Ecto neural progenitor cell (in vitro differentiated cells): Measurements from ENCODE around the gene CTDNEP1.

ENCODE experiments used
- DNase-seq: peaks from one replicate; pipeline ENCODE4 v3.0.0-alpha.2; 2018; ENCODE audit warnings: low spot score

The CTDNEP1 gene

DNA sequence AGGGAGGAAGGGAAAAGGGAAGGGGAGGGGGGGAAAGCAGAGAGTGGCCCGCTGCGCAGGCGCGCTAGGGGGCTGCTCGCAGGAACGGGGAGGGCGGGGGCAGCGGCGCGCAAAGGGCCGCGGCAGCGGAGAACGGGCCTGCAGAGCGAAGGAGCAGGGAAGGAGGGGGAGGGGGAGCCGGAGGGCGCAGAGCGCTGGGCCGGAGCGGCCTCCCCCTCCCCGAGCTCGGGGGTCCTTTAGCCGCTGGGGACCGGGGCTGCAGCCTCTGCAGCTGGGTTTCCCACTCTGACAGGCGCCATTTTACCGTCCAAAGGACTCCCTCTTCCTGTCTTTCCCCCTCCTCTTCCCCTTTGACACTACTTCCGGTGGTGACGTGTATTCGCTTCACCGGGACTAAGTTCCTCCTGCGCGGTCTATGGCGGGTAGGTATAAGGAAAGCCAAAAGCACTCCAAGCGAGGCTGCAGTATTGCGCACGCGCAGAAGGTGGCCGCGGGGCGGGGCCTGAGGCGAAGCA lies at the start of gene CTDNEP1:
Gene CTDNEP1 (minus strand): TSS at position 74 of the 515 bp plus-strand sequence. CDS start 438 bp downstream, outside the sequence.
- peak; percentile 100 for DNase-seq

- DNase-seq = peak; percentile 96
These were observed 44.8 kb upstream of the CTDNEP1 start for GRCh38 chr17:7296189-7296861.

DNA sequence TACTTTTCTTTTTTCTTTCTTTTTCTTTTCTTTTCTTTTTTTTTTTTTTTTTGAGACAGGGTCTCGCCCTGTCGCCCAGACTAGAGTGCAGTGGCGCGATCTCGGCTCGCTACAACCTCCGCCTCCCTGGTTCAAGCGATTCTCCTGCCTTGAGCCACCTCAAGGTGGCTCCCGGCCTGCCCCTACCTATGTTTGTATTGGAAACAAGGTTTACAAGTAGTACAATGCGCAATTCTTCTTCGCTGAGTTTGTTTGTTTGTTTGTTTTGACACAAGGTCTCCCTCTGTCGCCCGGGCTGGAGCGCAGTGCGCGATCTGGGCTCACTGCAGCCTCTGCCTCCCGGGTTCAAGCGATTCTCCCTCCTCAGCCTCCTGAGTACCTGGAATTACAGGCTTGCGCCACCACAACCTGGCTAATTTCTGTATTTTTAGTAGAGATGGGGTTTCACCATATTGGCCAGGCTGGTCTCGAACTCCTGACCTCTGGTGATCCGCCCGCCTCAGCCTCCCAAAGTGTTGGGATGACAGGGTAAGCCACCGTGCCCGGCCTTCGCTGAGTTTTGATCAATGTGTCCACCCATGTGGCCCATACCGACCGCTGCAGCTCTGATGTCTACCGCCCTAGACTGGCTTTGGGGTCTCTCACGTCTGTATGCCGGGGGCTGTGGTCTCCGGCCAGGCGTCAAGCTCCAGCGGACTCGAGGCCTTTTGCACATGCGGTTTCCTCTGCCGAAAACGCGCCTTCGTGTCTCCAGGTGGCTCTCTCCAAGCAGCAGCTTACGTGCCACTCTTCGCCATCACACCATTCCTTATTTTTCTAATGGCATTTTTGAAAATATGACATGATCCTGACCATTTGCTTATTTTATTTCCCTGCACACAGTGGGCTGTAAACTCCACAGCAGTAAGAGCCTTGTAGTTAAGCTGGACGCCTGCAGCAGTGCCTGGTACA lies 44.0 kb upstream of the CTDNEP1 start:
- DNase-seq = no peak

DNA sequence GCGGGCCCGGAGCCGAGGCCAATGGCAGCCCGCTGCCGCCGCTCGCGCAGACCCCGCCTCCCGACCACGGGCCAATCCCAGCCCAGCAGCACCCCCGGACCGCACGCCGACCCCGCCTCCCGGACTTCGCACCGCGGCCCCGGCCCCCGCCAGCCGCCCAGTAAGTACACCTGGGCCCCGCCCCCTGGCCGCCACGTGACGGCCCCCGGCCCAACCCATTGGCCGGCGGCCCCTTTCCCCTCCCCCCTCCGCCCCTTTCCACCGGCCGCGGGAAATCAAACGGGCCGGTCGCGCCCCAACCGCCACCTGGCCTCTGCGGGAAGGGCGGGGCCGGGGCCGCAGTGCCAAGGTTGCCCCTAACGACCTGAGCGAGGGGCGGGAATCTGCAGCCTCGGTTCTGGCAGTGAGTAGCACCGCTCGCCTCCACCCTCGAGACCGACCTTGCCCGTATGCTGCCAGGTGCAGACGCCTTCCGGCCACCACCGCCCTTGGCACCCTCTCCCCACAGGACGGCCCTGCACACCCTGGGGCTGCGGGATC lies 43.1 kb upstream of the CTDNEP1 start, which contains the start of gene YBX2:
Gene YBX2 (minus strand): TSS at position 26 of the 540 bp plus-strand sequence. CDS start 139 bp downstream, outside the sequence.
- peak; percentile 96 for DNase-seq

- peak; percentile 79 for DNase-seq
These were observed 42.5 kb upstream of the CTDNEP1 start for GRCh38 chr17:7293816-7294613.

GRCh38 chr17:7293159-7293558 lies 41.6 kb upstream of the CTDNEP1 start:
- no peak for DNase-seq

DNA sequence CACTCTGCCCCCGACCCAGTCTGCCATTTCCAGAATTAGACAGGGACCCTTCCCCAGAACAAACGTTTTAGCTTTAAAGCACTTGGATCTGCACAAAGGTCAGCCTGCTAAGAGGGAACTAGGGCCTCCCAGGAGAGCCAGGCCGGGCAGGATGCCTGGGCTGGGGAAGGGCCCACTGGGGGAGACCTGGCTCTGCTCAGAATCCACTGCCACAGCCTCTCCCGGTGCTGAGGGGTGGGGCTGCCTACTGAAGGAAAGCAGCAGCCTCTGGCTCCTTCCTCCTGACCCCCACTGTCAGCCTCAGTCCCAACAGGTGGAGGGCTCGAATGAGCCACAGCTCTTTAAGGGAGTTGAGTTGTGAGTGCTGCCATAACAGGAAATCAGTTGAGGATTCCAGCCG lies 41.2 kb upstream of the CTDNEP1 start:
- DNase-seq = no peak

DNA sequence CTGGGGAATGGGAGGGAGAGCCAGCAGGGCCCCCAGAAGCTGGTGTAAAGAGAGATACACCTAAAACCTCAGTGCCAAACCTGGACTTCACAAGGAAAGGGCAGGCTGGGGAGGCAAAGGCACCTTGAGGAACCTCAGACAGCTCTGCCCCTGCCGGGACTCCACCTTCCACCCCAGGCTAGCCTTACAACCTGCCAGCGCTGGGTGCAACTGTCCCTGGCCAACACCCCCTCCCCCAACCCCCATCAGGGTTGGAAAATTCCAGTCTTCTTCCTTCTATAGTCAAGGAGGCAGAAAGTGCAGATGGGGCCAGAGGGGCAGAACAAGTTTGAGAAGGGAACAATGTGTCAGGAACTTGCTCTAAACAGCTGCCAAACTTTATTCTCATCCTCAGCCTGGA lies 40.7 kb upstream of the CTDNEP1 start:
- DNase-seq = no peak

DNA sequence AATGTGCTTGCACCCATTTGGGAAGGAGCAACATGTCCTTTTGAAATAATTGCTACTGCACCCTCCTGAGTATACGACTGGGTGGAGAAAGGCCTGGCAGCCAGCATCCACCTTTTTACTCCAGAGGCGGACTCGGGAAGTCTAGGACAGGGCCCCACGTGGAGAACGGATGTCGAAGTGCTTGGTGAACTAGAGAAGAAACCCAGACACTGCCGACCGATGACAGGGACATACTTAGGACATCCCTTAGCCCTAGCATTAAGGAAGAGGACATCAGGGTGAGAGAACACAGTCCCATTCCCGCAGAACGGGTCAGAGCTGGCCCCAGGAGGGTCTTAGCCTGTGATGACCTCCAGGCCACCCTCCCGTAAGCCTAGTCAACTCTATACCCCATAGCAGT lies 39.2 kb upstream of the CTDNEP1 start:
- no peak for DNase-seq

DNA sequence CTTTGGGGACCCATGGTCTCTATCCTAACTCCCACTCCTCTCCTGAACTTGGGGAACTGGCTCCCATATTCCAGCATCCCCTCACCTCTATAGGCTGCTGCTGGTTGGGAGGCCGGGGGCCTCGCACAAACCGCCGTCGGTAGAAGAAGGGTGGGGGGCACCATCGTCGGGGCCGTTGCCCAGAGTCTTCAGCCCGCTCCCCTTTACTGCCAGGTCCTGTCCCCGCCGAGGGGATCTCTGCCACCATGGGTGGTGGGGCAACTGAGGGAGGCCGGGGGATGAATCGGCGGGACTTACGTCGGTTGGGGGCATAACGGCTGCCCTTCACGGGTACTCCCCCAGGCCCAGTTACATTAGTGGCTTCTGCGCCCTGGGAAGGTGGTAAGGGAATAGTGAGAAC lies 38.6 kb upstream of the CTDNEP1 start:
- DNase-seq = no peak

DNA sequence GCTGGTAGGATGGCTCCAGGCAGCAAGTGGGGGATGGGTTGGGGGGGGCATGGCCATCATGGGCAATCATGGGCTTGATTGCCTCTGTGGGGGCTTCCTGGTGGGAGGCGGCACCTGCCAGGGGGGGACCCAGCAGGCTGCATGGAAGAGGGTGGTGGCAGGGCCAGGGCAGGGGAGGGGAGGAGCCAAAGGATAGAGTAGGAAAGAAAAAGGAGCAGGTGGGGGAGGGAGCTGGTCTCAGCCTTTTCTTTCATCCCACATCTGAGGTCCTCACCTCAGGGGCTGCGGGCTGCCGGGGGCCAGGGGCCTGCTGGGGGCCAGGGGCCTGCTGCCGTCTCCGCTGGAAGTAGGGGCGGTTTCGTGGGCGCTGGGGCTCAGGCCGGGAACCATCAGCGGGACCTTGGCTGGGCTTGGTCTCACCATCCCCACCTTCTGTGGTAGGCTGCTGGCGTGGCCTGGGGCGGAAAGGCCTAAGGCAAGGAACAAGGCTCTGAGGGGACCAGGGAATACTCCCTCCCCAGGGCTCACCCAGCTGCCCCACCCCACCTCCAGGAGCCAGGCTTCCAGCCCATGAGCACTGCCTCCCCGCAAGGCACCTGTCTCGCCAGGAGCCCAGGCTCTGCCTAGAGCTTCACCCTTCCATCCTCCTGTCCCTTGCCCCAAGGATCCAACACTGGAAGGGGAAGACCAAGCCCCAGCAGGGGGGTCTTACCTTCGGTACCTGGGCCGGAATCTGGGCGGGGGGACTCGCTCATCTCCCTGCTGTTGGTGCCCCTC lies 37.9 kb upstream of the CTDNEP1 start:
- DNase-seq = no peak

DNA sequence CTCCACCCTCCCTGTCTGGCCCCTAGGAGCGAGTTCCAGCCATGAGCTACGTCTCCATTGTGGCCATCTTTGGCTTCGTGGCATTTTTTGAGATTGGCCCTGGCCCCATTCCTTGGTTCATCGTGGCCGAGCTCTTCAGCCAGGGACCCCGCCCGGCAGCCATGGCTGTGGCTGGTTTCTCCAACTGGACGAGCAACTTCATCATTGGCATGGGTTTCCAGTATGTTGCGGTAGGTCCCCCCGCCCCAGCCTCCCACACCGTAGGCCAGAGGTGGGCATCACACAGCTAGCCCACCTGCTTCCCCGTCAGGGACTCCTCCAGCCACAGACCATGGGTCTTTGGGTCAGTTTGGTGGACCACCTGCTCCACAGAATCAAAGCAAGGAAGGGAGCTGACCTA lies 34.1 kb upstream of the CTDNEP1 start:
- DNase-seq = no peak

GRCh38 chr17:7284911-7285310 lies 33.4 kb upstream of the CTDNEP1 start:
- no peak for DNase-seq

DNA sequence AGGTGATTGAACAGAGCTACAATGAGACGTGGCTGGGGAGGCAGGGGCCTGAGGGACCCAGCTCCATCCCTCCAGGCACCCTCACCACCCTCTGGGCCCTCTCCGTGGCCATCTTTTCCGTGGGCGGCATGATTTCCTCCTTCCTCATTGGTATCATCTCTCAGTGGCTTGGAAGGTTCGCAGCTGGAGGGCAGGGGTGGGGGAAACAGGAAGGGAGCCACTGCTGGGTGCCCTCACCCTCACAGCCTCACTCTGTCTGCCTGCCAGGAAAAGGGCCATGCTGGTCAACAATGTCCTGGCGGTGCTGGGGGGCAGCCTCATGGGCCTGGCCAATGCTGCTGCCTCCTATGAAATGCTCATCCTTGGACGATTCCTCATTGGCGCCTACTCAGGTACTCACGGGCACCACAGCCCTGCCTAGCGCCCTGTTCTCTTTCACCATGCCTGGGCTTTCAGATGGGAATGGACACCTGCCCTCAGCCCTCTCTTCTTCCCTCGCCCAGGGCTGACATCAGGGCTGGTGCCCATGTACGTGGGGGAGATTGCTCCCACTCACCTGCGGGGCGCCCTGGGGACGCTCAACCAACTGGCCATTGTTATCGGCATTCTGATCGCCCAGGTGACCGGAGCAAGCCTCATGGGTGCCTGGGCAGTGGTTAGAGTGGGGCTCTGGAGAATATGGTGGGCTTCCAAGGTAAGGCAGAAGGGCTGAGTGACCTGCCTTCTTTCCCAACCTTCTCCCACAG lies 32.1 kb upstream of the CTDNEP1 start:
- no peak for DNase-seq

- no peak for DNase-seq
These were observed 31.3 kb upstream of the CTDNEP1 start for GRCh38 chr17:7282752-7283321.

- no peak for DNase-seq
These were observed 30.6 kb upstream of the CTDNEP1 start for GRCh38 chr17:7281953-7282751.

DNA sequence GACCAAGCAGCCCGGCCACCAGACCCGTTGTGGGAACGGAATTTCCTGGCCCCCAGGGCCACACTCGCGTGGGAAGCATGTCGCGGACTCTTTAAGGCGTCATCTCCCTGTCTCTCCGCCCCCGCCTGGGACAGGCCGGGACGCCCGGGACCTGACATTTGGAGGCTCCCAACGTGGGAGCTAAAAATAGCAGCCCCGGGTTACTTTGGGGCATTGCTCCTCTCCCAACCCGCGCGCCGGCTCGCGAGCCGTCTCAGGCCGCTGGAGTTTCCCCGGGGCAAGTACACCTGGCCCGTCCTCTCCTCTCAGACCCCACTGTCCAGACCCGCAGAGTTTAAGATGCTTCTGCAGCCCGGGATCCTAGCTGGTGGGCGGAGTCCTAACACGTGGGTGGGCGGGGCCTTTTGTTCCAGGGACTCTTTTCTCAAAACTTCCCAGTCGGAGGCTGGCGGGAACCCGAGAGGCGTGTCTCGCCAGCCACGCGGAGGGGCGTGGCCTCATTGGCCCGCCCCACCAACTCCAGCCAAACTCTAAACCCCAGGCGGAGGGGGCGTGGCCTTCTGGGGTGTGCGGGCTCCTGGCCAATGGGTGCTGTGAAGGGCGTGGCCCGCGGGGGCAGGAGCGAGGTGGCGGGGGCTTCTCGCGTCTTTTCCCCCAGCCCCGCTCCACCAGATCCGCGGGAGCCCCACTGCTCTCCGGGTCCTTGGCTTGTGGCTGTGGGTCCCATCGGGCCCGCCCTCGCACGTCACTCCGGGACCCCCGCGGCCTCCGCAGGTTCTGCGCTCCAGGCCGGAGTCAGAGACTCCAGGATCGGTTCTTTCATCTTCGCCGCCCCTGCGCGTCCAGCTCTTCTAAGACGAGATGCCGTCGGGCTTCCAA lies 29.8 kb upstream of the CTDNEP1 start, which contains the start of gene SLC2A4:
Gene SLC2A4 (plus strand): TSS at position 645 of the 879 bp plus-strand sequence. CDS start 217 bp downstream, at position 862.
- DNase-seq = peak; percentile 99
